Activated naive CD4-positive, alpha-beta T cell treated with anti-CD3 and anti-CD28 coated beads for 36 hours (primary cell): ENCODE data around the gene PDHX. TPM values are rescaled to one million over a fixed set of nuclear protein-coding genes. Genes with fewer than 3 reads are reported as not detected.

Experiments used
- CTCF ChIA-PET: fragments of 350-600 bp; sonication (Branson Sonifier 250); formaldehyde crosslinking; loops from one replicate; lab custom pipeline; 2021; ENCODE audit warnings: antibody characterized with exemption; lab: Charles Lee
- DNase-seq: peaks from one replicate; pipeline ENCODE4 v3.0.0-alpha.2; 2020
- H3K27ac Mint-ChIP-seq: one replicate; pipeline ENCODE4 v1.8.0; 2021; ENCODE audit warnings: mild to moderate bottlenecking, mixed read lengths
- H3K27me3 Mint-ChIP-seq: one replicate; pipeline ENCODE4 v1.8.0; 2021; ENCODE audit warnings: low read depth, mixed read lengths
- H3K36me3 Mint-ChIP-seq: one replicate; pipeline ENCODE4 v1.8.0; 2021; ENCODE audit warnings: low read depth, mixed read lengths
- H3K4me1 Mint-ChIP-seq: one replicate; pipeline ENCODE4 v1.8.0; 2021; ENCODE audit warnings: low read depth, mixed read lengths
- H3K4me3 Mint-ChIP-seq: one replicate; pipeline ENCODE4 v1.8.0; 2021; ENCODE audit warnings: mild to moderate bottlenecking, moderate library complexity, mixed read lengths
- H3K9me3 Mint-ChIP-seq: one replicate; pipeline ENCODE4 v1.8.0; 2021; ENCODE audit warnings: mixed read lengths
- intact Hi-C: fragments of 100-400 bp; cut with micrococcal nuclease; formaldehyde crosslinking; loops from one replicate; pipeline ENCODE4 v1.15.1; 2023
- total RNA-seq, 2 experiments: library from RNA; stranded (reverse); gene quantifications; one replicate each; pipeline ENCODE4 v1.2.3, GENCODE V29; 2021

PDHX gene
- total RNA-seq, 2 experiments from 2014 or later: 38.2 to 40.9 TPM

GRCh38 chr11:34962034-34962433 is 45.6 kb downstream of the PDHX start:
- no peaks in the 10 kb centered on the region for H3K27me3 Mint-ChIP-seq
- H3K27ac Mint-ChIP-seq: no peak overlapping the region
- H3K36me3 Mint-ChIP-seq: peaks cover 8% of the 10 kb centered on the region
- H3K4me1 Mint-ChIP-seq: no peaks in the 10 kb centered on the region
- H3K9me3 Mint-ChIP-seq: no peaks in the 10 kb centered on the region
- intact Hi-C loops: no loop called here
- DNase-seq: no peak
- no peak overlapping the region for H3K4me3 Mint-ChIP-seq
- CTCF ChIA-PET: no interaction called here

- DNase-seq: no peak
- H3K9me3 Mint-ChIP-seq: no peaks in the 10 kb centered on the region
- no peaks in the 10 kb centered on the region for H3K27me3 Mint-ChIP-seq
- peaks cover 10% of the 10 kb centered on the region for H3K36me3 Mint-ChIP-seq
- no peak overlapping the region for H3K27ac Mint-ChIP-seq
- no peaks in the 10 kb centered on the region for H3K4me1 Mint-ChIP-seq
- no peak overlapping the region for H3K4me3 Mint-ChIP-seq
- CTCF ChIA-PET: no interaction called here
- intact Hi-C loops: no loop called here
Measured at GRCh38 chr11:34963351-34963750, 46.9 kb downstream of the PDHX start.

GRCh38 chr11:34964610-34965331 is 48.4 kb downstream of the PDHX start:
- no peak overlapping the region for H3K4me3 Mint-ChIP-seq
- H3K27ac Mint-ChIP-seq: no peak overlapping the region
- no peaks in the 10 kb centered on the region for H3K9me3 Mint-ChIP-seq
- DNase-seq: no peak
- peaks cover 18% of the 10 kb centered on the region for H3K36me3 Mint-ChIP-seq
- no peaks in the 10 kb centered on the region for H3K27me3 Mint-ChIP-seq
- no peaks in the 10 kb centered on the region for H3K4me1 Mint-ChIP-seq
- intact Hi-C loops: no loop called here
- CTCF ChIA-PET: interaction anchor here (0.8 kb wide), 1 partner anchor 38 kb away, joined by 3 read pairs; no protein-coding TSS in a partner anchor

- Mint-ChIP-seq H3K4me3 (no peak overlapping the region), H3K4me1 (no peaks in the 10 kb centered on the region), H3K36me3 (peaks cover 36% of the 10 kb centered on the region), H3K9me3 (no peaks in the 10 kb centered on the region), H3K27ac (no peak overlapping the region), H3K27me3 (no peaks in the 10 kb centered on the region)
- DNase-seq: no peak
- CTCF ChIA-PET: no interaction called here
- intact Hi-C loops: no loop called here
Measured at GRCh38 chr11:34968862-34969261, 52.4 kb downstream of the PDHX start.

GRCh38 chr11:34970033-34970432 is 53.6 kb downstream of the PDHX start:
- H3K9me3 Mint-ChIP-seq: no peaks in the 10 kb centered on the region
- no peak overlapping the region for H3K27ac Mint-ChIP-seq
- no peaks in the 10 kb centered on the region for H3K4me1 Mint-ChIP-seq
- peaks cover 43% of the 10 kb centered on the region for H3K36me3 Mint-ChIP-seq
- DNase-seq: no peak
- CTCF ChIA-PET: interaction anchor here (0.9 kb wide), 1 partner anchor 419 kb away, joined by 6 read pairs; no protein-coding TSS in a partner anchor
- H3K4me3 Mint-ChIP-seq: no peak overlapping the region
- intact Hi-C loops: no loop called here
- no peaks in the 10 kb centered on the region for H3K27me3 Mint-ChIP-seq

GRCh38 chr11:34970480-34970879 is 54.1 kb downstream of the PDHX start:
- no peak for DNase-seq
- Mint-ChIP-seq H3K27ac (no peak overlapping the region), H3K27me3 (no peaks in the 10 kb centered on the region), H3K4me1 (no peaks in the 10 kb centered on the region), H3K36me3 (peaks cover 47% of the 10 kb centered on the region), H3K4me3 (no peak overlapping the region), H3K9me3 (no peaks in the 10 kb centered on the region)
- CTCF ChIA-PET: interaction anchor here (0.9 kb wide), 1 partner anchor 419 kb away, joined by 6 read pairs; no protein-coding TSS in a partner anchor
- intact Hi-C loops: no loop called here

GRCh38 chr11:34971928-34972327 is 55.5 kb downstream of the PDHX start:
- H3K4me1 Mint-ChIP-seq: peaks cover 3% of the 10 kb centered on the region
- H3K4me3 Mint-ChIP-seq: no peak overlapping the region
- no peak overlapping the region for H3K27ac Mint-ChIP-seq
- CTCF ChIA-PET: no interaction called here
- DNase-seq: no peak
- no peaks in the 10 kb centered on the region for H3K27me3 Mint-ChIP-seq
- no peaks in the 10 kb centered on the region for H3K9me3 Mint-ChIP-seq
- intact Hi-C loops: no loop called here
- peaks cover 44% of the 10 kb centered on the region for H3K36me3 Mint-ChIP-seq

- Mint-ChIP-seq H3K4me1 (peaks cover 6% of the 10 kb centered on the region), H3K36me3 (peaks cover 44% of the 10 kb centered on the region), H3K27me3 (no peaks in the 10 kb centered on the region), H3K27ac (no peak overlapping the region), H3K4me3 (no peak overlapping the region), H3K9me3 (no peaks in the 10 kb centered on the region)
- no peak for DNase-seq
- CTCF ChIA-PET: interaction anchor here (0.6 kb wide), 2 partner anchors 133 to 305 kb away, joined by 3 read pairs; no protein-coding TSS in a partner anchor
- intact Hi-C loops: no loop called here
Measured at GRCh38 chr11:34972366-34972765, 55.9 kb downstream of the PDHX start.

GRCh38 chr11:34972892-34973291 is 56.5 kb downstream of the PDHX start:
- CTCF ChIA-PET: interaction anchor here (0.6 kb wide), 3 partner anchors 134 to 306 kb away, joined by 3 read pairs; no protein-coding TSS in a partner anchor
- no peak overlapping the region for H3K27ac Mint-ChIP-seq
- intact Hi-C loops: no loop called here
- DNase-seq: no peak
- H3K9me3 Mint-ChIP-seq: no peaks in the 10 kb centered on the region
- peaks cover 9% of the 10 kb centered on the region for H3K4me1 Mint-ChIP-seq
- no peak overlapping the region for H3K4me3 Mint-ChIP-seq
- H3K27me3 Mint-ChIP-seq: no peaks in the 10 kb centered on the region
- peaks cover 43% of the 10 kb centered on the region for H3K36me3 Mint-ChIP-seq

GRCh38 chr11:34975482-34975881 is 59.1 kb downstream of the PDHX start:
- H3K4me3 Mint-ChIP-seq: no peak overlapping the region
- no peak for DNase-seq
- CTCF ChIA-PET: interaction anchor here (0.6 to 0.8 kb wide), 2 partner anchors 10 to 21 kb away, joined by 3 to 4 read pairs; no protein-coding TSS in a partner anchor
- H3K27me3 Mint-ChIP-seq: no peaks in the 10 kb centered on the region
- H3K9me3 Mint-ChIP-seq: peaks cover under 1% of the 10 kb centered on the region
- H3K36me3 Mint-ChIP-seq: peaks cover 39% of the 10 kb centered on the region
- H3K27ac Mint-ChIP-seq: no peak overlapping the region
- intact Hi-C loops: no loop called here
- H3K4me1 Mint-ChIP-seq: peaks cover 12% of the 10 kb centered on the region

- no peak for DNase-seq
- CTCF ChIA-PET: interaction anchor here (1.6 kb wide), 1 partner anchor 10 kb away, joined by 3 read pairs; no protein-coding TSS in a partner anchor
- intact Hi-C loops: no loop called here
- no peak overlapping the region for H3K27ac Mint-ChIP-seq
- peaks cover 39% of the 10 kb centered on the region for H3K36me3 Mint-ChIP-seq
- H3K4me1 Mint-ChIP-seq: peaks cover 12% of the 10 kb centered on the region
- H3K4me3 Mint-ChIP-seq: no peak overlapping the region
- H3K9me3 Mint-ChIP-seq: peaks cover 3% of the 10 kb centered on the region
- no peaks in the 10 kb centered on the region for H3K27me3 Mint-ChIP-seq
Measured at GRCh38 chr11:34976496-34977088, 60.2 kb downstream of the PDHX start.

GRCh38 chr11:34977089-34977912 is 60.9 kb downstream of the PDHX start:
- H3K27me3 Mint-ChIP-seq: no peaks in the 10 kb centered on the region
- DNase-seq: no peak
- peaks cover 3% of the 10 kb centered on the region for H3K9me3 Mint-ChIP-seq
- CTCF ChIA-PET: interaction anchor here (0.6 to 1.6 kb wide), 2 partner anchors 9 to 1119 kb away, joined by 3 read pairs; no protein-coding TSS in a partner anchor
- H3K4me1 Mint-ChIP-seq: peaks cover 12% of the 10 kb centered on the region
- intact Hi-C loops: no loop called here
- H3K36me3 Mint-ChIP-seq: peaks cover 41% of the 10 kb centered on the region
- no peak overlapping the region for H3K4me3 Mint-ChIP-seq
- no peak overlapping the region for H3K27ac Mint-ChIP-seq
